Activated CD4-positive, alpha-beta T cell treated with anti-CD3 and anti-CD28 coated beads, Interleukin-2, Interleukin-4, amounts not matched to agents 100 ng/mL and 50 ng/mL, durations not matched to agents 16 hours and 8 hours (primary cell): ENCODE results near the gene PBLD.

Experiments used
- DNase-seq: peaks from one replicate; pipeline ENCODE4 v3.0.0-alpha.2; 2020; ENCODE audit warnings: low spot score

Gene PBLD

DNA sequence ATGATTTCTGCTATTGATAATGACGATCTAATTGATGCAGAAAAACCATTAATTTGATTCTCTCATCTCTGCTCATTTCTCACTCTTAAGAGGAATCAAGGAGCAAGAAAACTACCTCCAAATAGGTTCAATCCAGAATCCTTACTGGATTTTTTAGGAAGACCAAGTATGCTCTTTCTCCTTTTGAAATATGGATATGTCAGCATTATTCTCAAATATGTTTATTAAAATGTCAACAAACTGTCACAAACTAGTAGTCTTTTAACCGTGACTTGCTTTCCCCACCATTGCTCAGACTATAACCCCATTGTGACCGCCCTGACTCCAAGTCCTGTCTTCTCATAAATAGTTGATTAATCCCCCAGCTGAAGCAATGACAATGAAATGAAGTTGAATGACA, 99.7 kb downstream of the PBLD start:
- no peak for DNase-seq
